Osteocyte (in vitro differentiated cells): ENCODE results near the gene GPR173. TPM values are rescaled to one million over a fixed set of nuclear protein-coding genes. Genes with fewer than 3 reads are reported as not detected.

Experiments
- DNase-seq: peaks from one replicate; pipeline ENCODE4 v3.0.0; 2021; ENCODE audit warnings: mixed read lengths; ENCODE audit not compliant: unreplicated experiment; ENCODE audit errors: extremely low spot score
- H3K27ac Mint-ChIP-seq: one replicate; pipeline ENCODE4 v1.8.0; 2021; ENCODE audit warnings: mild to moderate bottlenecking, mixed read lengths; ENCODE audit not compliant: unreplicated experiment
- H3K27me3 Mint-ChIP-seq: one replicate; pipeline ENCODE4 v1.8.0; 2021; ENCODE audit warnings: mixed read lengths; ENCODE audit not compliant: unreplicated experiment
- H3K36me3 Mint-ChIP-seq: one replicate; pipeline ENCODE4 v1.8.0; 2021; ENCODE audit warnings: mixed read lengths; ENCODE audit not compliant: unreplicated experiment
- H3K4me1 Mint-ChIP-seq: one replicate; pipeline ENCODE4 v1.8.0; 2021; ENCODE audit warnings: mixed read lengths; ENCODE audit not compliant: unreplicated experiment
- H3K4me3 Mint-ChIP-seq: one replicate; pipeline ENCODE4 v1.8.0; 2021; ENCODE audit warnings: mild to moderate bottlenecking, moderate library complexity, mixed read lengths; ENCODE audit not compliant: unreplicated experiment
- H3K9me3 Mint-ChIP-seq: one replicate; pipeline ENCODE4 v1.8.0; 2021; ENCODE audit warnings: mixed read lengths; ENCODE audit not compliant: unreplicated experiment
- CTCF ChIP-seq: fragments of 200-600 bp; sonication (generic); IDR thresholded peaks from 2 replicates; pipeline ENCODE4 v1.5.0; 2021; ENCODE audit warnings: antibody characterized with exemption, mild to moderate bottlenecking, moderate library complexity
- total RNA-seq: library from RNA; stranded (reverse); gene quantifications from 2 replicates; pipeline ENCODE4 v1.2.1, GENCODE V29; 2021

The GPR173 gene
- total RNA-seq, 1 donor from 2014 or later, result 17.3 TPM

GRCh38 chrX:53088136-53088974, 39.8 kb downstream of the GPR173 start:
- TF ChIP-seq CTCF, result no peak
- Mint-ChIP-seq H3K9me3 (no peaks in the 10 kb centered on the region), H3K4me1 (peaks cover 15% of the 10 kb centered on the region), H3K4me3 (peak overlapping the region; percentile 79), H3K36me3 (peaks cover 15% of the 10 kb centered on the region), H3K27me3 (no peaks in the 10 kb centered on the region), H3K27ac (peak overlapping the region; percentile 86)
- no peak for DNase-seq

GRCh38 chrX:53089224-53089842, 40.7 kb downstream of the GPR173 start:
- no peaks in the 10 kb centered on the region for H3K27me3 Mint-ChIP-seq
- H3K4me3 Mint-ChIP-seq, result peak overlapping the region; percentile 79
- H3K27ac Mint-ChIP-seq, result peak overlapping the region; percentile 86
- DNase-seq, result no peak
- no peaks in the 10 kb centered on the region for H3K9me3 Mint-ChIP-seq
- peaks cover 14% of the 10 kb centered on the region for H3K36me3 Mint-ChIP-seq
- peaks cover 9% of the 10 kb centered on the region for H3K4me1 Mint-ChIP-seq
- TF ChIP-seq CTCF, result peak; percentile 72

- Mint-ChIP-seq H3K36me3 (peaks cover 10% of the 10 kb centered on the region), H3K9me3 (no peaks in the 10 kb centered on the region), H3K27me3 (no peaks in the 10 kb centered on the region), H3K4me3 (no peak overlapping the region), H3K4me1 (peaks cover 12% of the 10 kb centered on the region), H3K27ac (no peak overlapping the region)
- no peak for TF ChIP-seq CTCF
- DNase-seq, result no peak
Measured at GRCh38 chrX:53089925-53090324, 41.3 kb downstream of the GPR173 start.

- Mint-ChIP-seq H3K4me3 (no peak overlapping the region), H3K27ac (no peak overlapping the region), H3K36me3 (no peaks in the 10 kb centered on the region), H3K4me1 (peaks cover 14% of the 10 kb centered on the region), H3K27me3 (no peaks in the 10 kb centered on the region), H3K9me3 (no peaks in the 10 kb centered on the region)
- DNase-seq, result no peak
- TF ChIP-seq CTCF, result no peak
Measured at GRCh38 chrX:53091354-53091753, 42.8 kb downstream of the GPR173 start.

GRCh38 chrX:53093177-53093655, 44.6 kb downstream of the GPR173 start:
- peak overlapping the region; percentile 85 for H3K27ac Mint-ChIP-seq
- peak; percentile 59 for TF ChIP-seq CTCF
- H3K27me3 Mint-ChIP-seq, result no peaks in the 10 kb centered on the region
- H3K4me3 Mint-ChIP-seq, result peak overlapping the region; percentile 81
- peaks cover 14% of the 10 kb centered on the region for H3K4me1 Mint-ChIP-seq
- DNase-seq, result peak; percentile 89
- no peaks in the 10 kb centered on the region for H3K9me3 Mint-ChIP-seq
- no peaks in the 10 kb centered on the region for H3K36me3 Mint-ChIP-seq
